IMR-90 (cell line): ENCODE measurements around the gene CTRL. TPM values are rescaled to one million over a fixed set of nuclear protein-coding genes. Genes with fewer than 3 reads are reported as not detected.

Source experiments
- ATAC-seq: fragments of 200-7000 bp; cut with Tn5 transposase; 2 replicates; pipeline ENCODE4 v1.9.1; 2020; ENCODE audit warnings: low read depth, mild to moderate bottlenecking, moderate library complexity
- BruUV-seq: library from RNA; stranded (reverse); fragments of 400-500 nt; replicated peaks from 2 replicates; lab custom pipeline; 2021; lab: Mats Ljungman, UMichigan
- CTCF ChIA-PET: fragments of 300-600 bp; formaldehyde crosslinking; extraction: SDS; loops from one replicate; lab custom pipeline; 2021; ENCODE audit warnings: antibody characterized with exemption; lab: Yijun Ruan, JAX
- POLR2A ChIA-PET: fragments of 300-600 bp; sonication (Branson Sonifier 250); formaldehyde crosslinking; loops from one replicate; lab custom pipeline; 2022; ENCODE audit warnings: antibody characterized with exemption; ENCODE audit not compliant: unreplicated experiment; lab: Charles Lee
- DNase-seq: peaks from one replicate; pipeline ENCODE4 v3.0.0; 2013
- H2AFZ ChIP-seq: replicated peaks from 2 replicates; pipeline ENCODE3; 2013; ENCODE audit warnings: low read length, mild to moderate bottlenecking; ENCODE audit not compliant: poor library complexity
- H2AK5ac ChIP-seq: 2 replicates; pipeline ENCODE4 v1.6.1; 2013; ENCODE audit warnings: low read depth, low read length, inconsistent platforms
- H2AK9ac ChIP-seq: replicated peaks from 2 replicates; pipeline ENCODE3; 2013; ENCODE audit warnings: mild to moderate bottlenecking, low read depth, low read length, moderate library complexity; ENCODE audit not compliant: poor library complexity
- H2BK120ac ChIP-seq: 2 replicates; pipeline ENCODE4 v1.6.1; 2013; ENCODE audit warnings: low read depth, low read length, inconsistent platforms
- H2BK15ac ChIP-seq: 3 replicates; pipeline ENCODE4 v1.6.1; 2013; ENCODE audit warnings: low read depth, low read length, inconsistent platforms
- H2BK20ac ChIP-seq: 2 replicates; pipeline ENCODE4 v1.6.1; 2013; ENCODE audit warnings: low read depth, mild to moderate bottlenecking, inconsistent platforms, low read length, moderate library complexity
- H2BK5ac ChIP-seq: 2 replicates; pipeline ENCODE4 v1.6.1; 2013; ENCODE audit warnings: mild to moderate bottlenecking, low read depth, low read length, inconsistent platforms; ENCODE audit not compliant: poor library complexity, severe bottlenecking
- H3K14ac ChIP-seq: replicated peaks from 2 replicates; pipeline ENCODE4 v1.6.1; 2013; ENCODE audit warnings: low read depth, low read length, inconsistent platforms
- H3K18ac ChIP-seq: 2 replicates; pipeline ENCODE4 v1.6.1; 2013; ENCODE audit warnings: low read depth, low read length, control low read depth
- H3K23ac ChIP-seq: 2 replicates; pipeline ENCODE4 v1.6.1; 2013; ENCODE audit warnings: low read depth, low read length, inconsistent platforms
- H3K27ac ChIP-seq: 2 replicates; pipeline ENCODE4 v1.5.1; 2013; ENCODE audit warnings: mild to moderate bottlenecking, control low read depth, low read length; ENCODE audit not compliant: insufficient read depth
- H3K27me3 ChIP-seq: 2 replicates; pipeline ENCODE4 v1.6.1; 2013; ENCODE audit warnings: low read length; ENCODE audit not compliant: control insufficient read depth, insufficient read depth
- H3K36me3 ChIP-seq: 2 replicates; pipeline ENCODE4 v1.6.1; 2013; ENCODE audit warnings: low read length, mixed read lengths; ENCODE audit not compliant: control insufficient read depth, insufficient read depth
- H3K4ac ChIP-seq: 2 replicates; pipeline ENCODE4 v1.6.1; 2013; ENCODE audit warnings: low read depth, low read length, inconsistent platforms
- H3K4me1 ChIP-seq: 2 replicates; pipeline ENCODE4 v1.6.1; 2013; ENCODE audit warnings: low read length, mixed read lengths; ENCODE audit not compliant: control insufficient read depth, insufficient read depth
- H3K4me2 ChIP-seq: 2 replicates; pipeline ENCODE4 v1.6.1; 2013; ENCODE audit warnings: low read depth, mild to moderate bottlenecking, control low read depth, low read length, moderate library complexity
- H3K4me3 ChIP-seq: 2 replicates; pipeline ENCODE4 v1.5.1; 2013; ENCODE audit warnings: low read depth, mild to moderate bottlenecking, control low read depth, low read length, moderate library complexity; ENCODE audit not compliant: insufficient read depth
- H3K56ac ChIP-seq: 2 replicates; pipeline ENCODE4 v1.6.1; 2013; ENCODE audit warnings: low read length, inconsistent platforms; ENCODE audit not compliant: insufficient read depth; ENCODE audit errors: extremely low read depth
- H3K79me1 ChIP-seq, 2 experiments: 2 replicates each; pipeline ENCODE4 v1.6.1; 2013; ENCODE audit warnings: low read length in 2 of 2, inconsistent platforms in 1 of 2, low read depth in 1 of 2
- H3K9ac ChIP-seq: 2 replicates; pipeline ENCODE4 v1.6.1; 2013; ENCODE audit warnings: low read depth, low read length, control low read depth
- H3K9me1 ChIP-seq: 2 replicates; pipeline ENCODE4 v1.6.1; 2013; ENCODE audit warnings: low read length, inconsistent platforms; ENCODE audit not compliant: insufficient read depth
- H3K9me3 ChIP-seq: 2 replicates; pipeline ENCODE4 v1.6.1; 2013; ENCODE audit warnings: low read length; ENCODE audit not compliant: control insufficient read depth, insufficient read depth
- H4K20me1 ChIP-seq: 2 replicates; pipeline ENCODE4 v1.6.1; 2013; ENCODE audit warnings: low read length, inconsistent platforms; ENCODE audit not compliant: insufficient read depth
- H4K5ac ChIP-seq: 2 replicates; pipeline ENCODE4 v1.6.1; 2013; ENCODE audit warnings: mild to moderate bottlenecking, low read depth, low read length, control low read depth
- H4K8ac ChIP-seq, 2 experiments: 2 replicates each; pipeline ENCODE4 v1.6.1; 2013; ENCODE audit warnings: low read depth in 2 of 2, low read length in 2 of 2, control low read depth in 1 of 2, inconsistent platforms in 1 of 2
- H4K91ac ChIP-seq: 2 replicates; pipeline ENCODE4 v1.6.1; 2013; ENCODE audit warnings: low read depth, low read length, inconsistent platforms; ENCODE audit not compliant: insufficient read depth
- CTCF ChIP-seq: conservative IDR thresholded peaks from 2 replicates; pipeline ENCODE4 v1.5.1; 2012; ENCODE audit warnings: mild to moderate bottlenecking, low read depth, low read length, improper control_type of control experiment
- FOS ChIP-seq: fragments of 150-350 bp; IDR thresholded peaks from 2 replicates; pipeline ENCODE4 v1.6.1; 2016; ENCODE audit warnings: low read depth, low read length
- MXI1 ChIP-seq: IDR thresholded peaks from 2 replicates; pipeline ENCODE4 v1.6.1; 2012; ENCODE audit warnings: low read depth, mild to moderate bottlenecking, low read length, moderate library complexity, borderline replicate concordance
- RFX5 ChIP-seq: IDR thresholded peaks from 2 replicates; pipeline ENCODE4 v1.8.0; 2012; ENCODE audit warnings: low read depth, mild to moderate bottlenecking, low read length, moderate library complexity
- SMC3 ChIP-seq: fragments of 150-350 bp; IDR thresholded peaks from 2 replicates; pipeline ENCODE4 v1.6.1; 2016; ENCODE audit warnings: low read depth, mild to moderate bottlenecking, antibody characterized with exemption, low read length, moderate library complexity
- WGBS, 2 experiments: methylation state at CpG; one replicate each; pipeline versions ENCODE4 v1.1.5 to v1.1.7; 2013; ENCODE audit warnings: missing lambda C conversion rate in 2 of 2; ENCODE audit not compliant: insufficient read length in 1 of 2; ENCODE audit errors: extremely low coverage in 2 of 2; 5-methylcytosine and 5-hydroxymethylcytosine counted together
- dilution Hi-C: fragments of 300-500 bp; cut with HindIII; formaldehyde crosslinking; loops from one replicate; pipeline ENCODE4 v1.14.3; 2018; ENCODE audit warnings: low sequenced_read_pairs; ENCODE audit not compliant: unreplicated experiment
- in situ Hi-C: fragments of 300-500 bp; cut with MboI; formaldehyde crosslinking; loops from 3 replicates; pipeline ENCODE4 v1.14.3; 2019; ENCODE audit warnings: low sequenced_read_pairs, inconsistent platforms, mixed read lengths
- intact Hi-C: fragments of 100-400 bp; cut with micrococcal nuclease; formaldehyde crosslinking; loops from 2 replicates; pipeline ENCODE4 v1.10.0; 2022
- polyA plus RNA-seq, 3 experiments: library from polyadenylated mRNA; depleted of rRNA; stranded (reverse); fragments of >200 nt; gene quantifications; 2 replicates each; pipeline ENCODE4 v1.2.3, GENCODE V29; 2012; ENCODE audit warnings: low replicate concordance in 1 of 3
- total RNA-seq: library from RNA; depleted of rRNA; stranded (reverse); fragments of >200 nt; gene quantifications from 2 replicates; pipeline ENCODE4 v1.2.3, GENCODE V29; 2012

The CTRL gene
- total and polyA plus RNA-seq, 2 of the 4 experiments (the other 2 are of a cell fraction), result 0.18 to 1.1 TPM

GRCh38 chr16:67964477-67965131, 32.9 kb upstream of the CTRL start:
- DNase-seq (no peak), ATAC-seq (no peak)
- Histone ChIP-seq H3K9me1 (peaks cover 57% of the 10 kb centered on the region), H3K14ac (no peak overlapping the region), H3K79me1 (peaks cover 36 to 87% of the 10 kb centered on the region in 2 experiments), H4K20me1 (peaks cover 81% of the 10 kb centered on the region), H2BK120ac (no peak overlapping the region), H2AK9ac (no peak overlapping the region), H3K4me2 (peak overlapping the region; percentile 4; the same call in 1 of the 2 replicates), H3K36me3 (peaks cover 50% of the 10 kb centered on the region), H4K91ac (no peak overlapping the region), H2BK5ac (no peak overlapping the region), H3K4me1 (peaks cover 50% of the 10 kb centered on the region), H3K9me3 (no peaks in the 10 kb centered on the region), H3K56ac (no peak overlapping the region), H3K18ac (no peak overlapping the region), H3K27ac (no peak overlapping the region), H3K23ac (peak overlapping the region; percentile 53; the same call in 1 of the 2 replicates), H3K4ac (peak overlapping the region; percentile 34; the same call in 1 of the 2 replicates), H3K27me3 (no peaks in the 10 kb centered on the region), H4K8ac (no peak overlapping the region), H4K5ac (no peak overlapping the region), H3K4me3 (no peak overlapping the region), H3K9ac (no peak overlapping the region), H2AFZ (no peak overlapping the region), H2BK15ac (no peak overlapping the region), H2AK5ac (peak overlapping the region; percentile 15; the same call in 1 of the 2 replicates), H2BK20ac (no peak overlapping the region)
- POLR2A ChIA-PET, result no interaction called here
- TF ChIP-seq RFX5 (0 out of 2 replicates have a peak, but pooled peaks have one; percentile 12), SMC3 (no peak), CTCF (no peak), MXI1 (no peak), FOS (no peak)
- intact Hi-C loops, result loop anchor here (10.0 kb wide), 1 partner anchor 260 kb away; no protein-coding TSS in a partner anchor
- in situ Hi-C loops, result no loop called here
- dilution Hi-C loops, result no loop called here
- CTCF ChIA-PET, result no interaction called here
- BruUV-seq, result no TSS peak
- no CpG with 5 or more reads among the region's 6 CpGs for WGBS, 2 experiments
